Parathyroid adenoma (tissue), 2 donors: ENCODE measurements around the gene GP9.

Experiments used
- H2AFZ ChIP-seq: fragments of 300-600 bp; sonication (generic); one replicate; pipeline ENCODE4 v1.7.0; 2017; ENCODE audit warnings: antibody characterized with exemption, mild to moderate bottlenecking
- H3K27ac ChIP-seq: fragments of 300-600 bp; sonication (generic); one replicate; pipeline ENCODE4 v1.7.0; 2017
- H3K27me3 ChIP-seq: fragments of 300-600 bp; sonication (generic); one replicate; pipeline ENCODE4 v1.7.0; 2017; ENCODE audit warnings: low read length; ENCODE audit not compliant: control insufficient read depth, insufficient read depth
- H3K36me3 ChIP-seq: fragments of 300-600 bp; sonication (generic); one replicate; pipeline ENCODE4 v1.7.0; 2017; ENCODE audit warnings: low read length; ENCODE audit not compliant: control insufficient read depth, insufficient read depth
- H3K4me1 ChIP-seq: fragments of 300-600 bp; sonication (generic); one replicate; pipeline ENCODE4 v1.7.0; 2017; ENCODE audit warnings: control low read depth
- H3K4me2 ChIP-seq: fragments of 300-600 bp; sonication (generic); one replicate; pipeline ENCODE4 v1.7.0; 2017; ENCODE audit warnings: low read length
- H3K4me3 ChIP-seq: fragments of 300-600 bp; sonication (generic); one replicate; pipeline ENCODE4 v1.7.0; 2017; ENCODE audit warnings: low read depth, low read length
- H3K79me2 ChIP-seq: fragments of 300-600 bp; sonication (generic); one replicate; pipeline ENCODE4 v1.7.0; 2017; ENCODE audit warnings: control low read depth
- H3K9ac ChIP-seq: fragments of 300-600 bp; sonication (generic); one replicate; pipeline ENCODE4 v1.7.0; 2017; ENCODE audit warnings: mild to moderate bottlenecking
- H3K9me3 ChIP-seq: fragments of 300-600 bp; sonication (generic); one replicate; pipeline ENCODE4 v1.7.0; 2017; ENCODE audit warnings: low read length; ENCODE audit not compliant: control insufficient read depth
- CTCF ChIP-seq: fragments of 300-600 bp; sonication (generic); IDR thresholded peaks from one replicate; pipeline ENCODE4 v1.7.0; 2017; ENCODE audit warnings: antibody characterized with exemption, mild to moderate bottlenecking
- donor health status: primary hyperparathyroidism.

The GP9 gene

GRCh38 chr3:129061023-129061887 lies 676 bp downstream of the GP9 start:
- TF ChIP-seq CTCF = no peak
- no peak overlapping the region for H3K9ac ChIP-seq
- no peak overlapping the region for H3K4me3 ChIP-seq

DNA sequence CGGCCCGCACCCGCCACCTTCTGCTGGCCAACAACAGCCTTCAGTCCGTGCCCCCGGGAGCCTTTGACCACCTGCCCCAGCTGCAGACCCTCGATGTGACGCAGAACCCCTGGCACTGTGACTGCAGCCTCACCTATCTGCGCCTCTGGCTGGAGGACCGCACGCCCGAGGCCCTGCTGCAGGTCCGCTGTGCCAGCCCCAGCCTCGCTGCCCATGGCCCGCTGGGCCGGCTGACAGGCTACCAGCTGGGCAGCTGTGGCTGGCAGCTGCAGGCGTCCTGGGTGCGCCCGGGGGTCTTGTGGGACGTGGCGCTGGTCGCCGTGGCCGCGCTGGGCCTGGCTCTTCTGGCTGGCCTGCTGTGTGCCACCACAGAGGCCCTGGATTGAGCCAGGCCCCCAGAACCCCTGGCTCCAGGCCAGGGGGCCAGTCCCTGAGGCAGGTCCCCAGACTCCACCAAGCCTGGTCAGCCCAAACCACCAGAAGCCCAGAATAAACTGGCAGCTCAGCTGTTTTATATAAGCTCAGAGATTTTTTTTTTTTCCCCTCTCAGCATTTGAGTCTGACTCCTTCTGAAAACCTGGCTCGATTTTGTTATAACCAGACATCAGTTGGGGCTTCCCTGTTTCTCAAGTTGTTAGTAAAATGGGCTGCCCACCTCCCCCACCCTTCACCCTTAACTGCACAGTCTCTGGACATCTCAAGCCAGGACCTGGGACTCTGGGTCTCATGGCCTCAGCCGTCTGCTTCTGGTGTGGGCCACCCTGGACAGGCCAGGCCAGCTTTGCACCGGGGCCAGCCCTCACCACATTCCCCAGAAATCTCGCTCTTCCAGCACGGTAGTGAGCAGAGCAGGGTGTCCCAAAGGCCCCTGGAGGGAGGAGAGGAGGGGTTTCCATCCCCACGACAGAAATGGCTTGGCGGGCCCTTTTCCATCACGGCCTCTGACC lies 1.6 kb downstream of the GP9 start:
- H3K4me3 ChIP-seq = no peak overlapping the region
- no peak for TF ChIP-seq CTCF
- no peak overlapping the region for H3K27ac ChIP-seq
- no peak overlapping the region for H2AFZ ChIP-seq
- H3K9ac ChIP-seq = no peak overlapping the region
- no peaks in the 10 kb centered on the region for H3K79me2 ChIP-seq
- no peaks in the 10 kb centered on the region for H3K36me3 ChIP-seq
- H3K27me3 ChIP-seq = no peaks in the 10 kb centered on the region
- H3K4me1 ChIP-seq = peaks cover 9% of the 10 kb centered on the region
- H3K9me3 ChIP-seq = no peaks in the 10 kb centered on the region
- H3K4me2 ChIP-seq = no peak overlapping the region

More at GRCh38 chr3:129061023-129061887, 676 bp downstream of the GP9 start:
- no peak overlapping the region for H3K4me2 ChIP-seq
- no peak overlapping the region for H3K27ac ChIP-seq
- no peaks in the 10 kb centered on the region for H3K79me2 ChIP-seq
- H3K36me3 ChIP-seq = no peaks in the 10 kb centered on the region
- H3K27me3 ChIP-seq = no peaks in the 10 kb centered on the region
- H3K9me3 ChIP-seq = no peaks in the 10 kb centered on the region
- peaks cover 9% of the 10 kb centered on the region for H3K4me1 ChIP-seq
- no peak overlapping the region for H2AFZ ChIP-seq

DNA sequence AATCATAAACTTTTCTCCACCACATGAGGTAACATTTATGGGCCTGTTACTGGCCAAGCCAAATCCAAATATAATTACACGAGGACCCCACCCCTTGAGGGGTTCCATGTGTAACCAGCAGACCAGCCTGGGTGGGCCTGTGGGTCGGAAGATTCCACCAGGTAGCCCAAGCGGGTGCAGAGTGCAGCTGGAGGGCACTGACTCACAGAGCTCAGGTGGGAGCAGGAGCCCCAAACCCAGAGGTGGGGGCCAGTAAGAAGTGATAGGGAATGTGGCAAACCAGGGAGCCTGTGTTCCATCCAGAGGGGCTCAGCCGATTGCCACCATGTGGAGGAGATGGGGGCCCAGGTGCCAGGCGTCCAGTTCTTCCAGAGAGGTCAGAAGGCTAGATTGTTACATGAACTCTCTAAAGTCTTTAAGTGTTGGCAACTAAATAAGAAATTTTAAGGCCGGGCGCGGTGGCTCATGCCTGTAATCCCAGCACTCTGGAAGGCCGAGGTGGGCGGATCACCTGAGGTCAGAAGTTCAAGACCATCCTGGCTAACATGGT lies 2.6 kb downstream of the GP9 start:
- TF ChIP-seq CTCF = no peak
- Histone ChIP-seq H2AFZ (no peak overlapping the region), H3K4me3 (no peak overlapping the region), H3K9me3 (no peaks in the 10 kb centered on the region), H3K36me3 (no peaks in the 10 kb centered on the region), H3K4me1 (peaks cover 8% of the 10 kb centered on the region), H3K79me2 (no peaks in the 10 kb centered on the region), H3K27ac (no peak overlapping the region), H3K27me3 (no peaks in the 10 kb centered on the region), H3K4me2 (no peak overlapping the region), H3K9ac (no peak overlapping the region)

DNA sequence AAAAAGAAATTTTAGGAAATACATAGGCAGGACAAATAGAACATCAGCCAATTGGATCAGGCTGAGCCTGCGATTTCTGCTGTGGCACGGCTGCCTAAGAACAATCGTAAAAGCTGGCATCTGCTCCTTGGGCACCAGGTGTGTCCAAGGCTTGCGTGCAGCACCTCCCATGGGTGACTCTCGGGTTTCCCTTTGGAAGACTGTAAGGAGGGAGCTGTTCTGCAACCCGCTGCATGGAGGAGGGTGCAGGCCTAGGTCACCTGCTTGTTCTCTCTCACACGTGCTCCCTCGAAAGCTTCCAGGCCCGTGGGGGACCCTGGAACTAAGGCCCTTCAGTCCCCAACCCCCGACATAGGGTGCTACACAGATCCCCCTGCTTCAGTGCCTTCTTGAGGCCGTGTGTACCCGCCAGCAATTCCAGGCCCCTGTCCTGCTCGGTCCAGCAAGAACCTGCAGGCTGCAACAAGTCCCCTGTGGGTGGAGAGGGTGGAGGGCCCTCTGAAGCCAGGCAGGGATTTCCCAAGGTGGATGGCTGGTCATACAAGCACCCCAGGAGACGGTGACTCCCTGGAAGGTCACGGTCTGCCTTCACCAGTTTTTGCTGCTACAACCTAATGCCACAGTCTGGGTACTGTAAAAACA lies 3.4 kb downstream of the GP9 start:
- Histone ChIP-seq H3K27ac (no peak overlapping the region), H3K27me3 (no peaks in the 10 kb centered on the region), H3K36me3 (no peaks in the 10 kb centered on the region), H3K4me1 (peaks cover under 1% of the 10 kb centered on the region), H2AFZ (no peak overlapping the region), H3K9me3 (no peaks in the 10 kb centered on the region), H3K4me3 (no peak overlapping the region), H3K9ac (no peak overlapping the region), H3K79me2 (no peaks in the 10 kb centered on the region), H3K4me2 (no peak overlapping the region)
- no peak for TF ChIP-seq CTCF
